Cardiac muscle cell (in vitro differentiated cells and primary cell): ENCODE measurements around the gene PICALM. TPM values are rescaled to one million over a fixed set of nuclear protein-coding genes. Genes with fewer than 3 reads are reported as not detected.
"Not testable (repeated sequence)": the region's sequence is repeated elsewhere in the genome, so short reads cannot be mapped to it uniquely, and the experiment has no call there.

Experiments
- DNase-seq, 2 donors: peaks; one replicate each; pipeline versions ENCODE4 v3.0.0 to v3.0.0-alpha.2; 2010 to 2017; ENCODE audit warnings: low read depth in 1 of 2, low spot score in 1 of 2
- H3K27ac ChIP-seq: fragments of 200-600 bp; sonication (generic); 2 replicates; pipeline ENCODE4 v1.5.1; 2016
- H3K27me3 ChIP-seq: fragments of 200-600 bp; sonication (generic); 2 replicates; pipeline ENCODE4 v1.6.0; 2016; ENCODE audit warnings: control low read depth
- H3K36me3 ChIP-seq: fragments of 200-600 bp; sonication (generic); 2 replicates; pipeline ENCODE4 v1.5.1; 2016; ENCODE audit warnings: control low read depth
- H3K4me1 ChIP-seq: fragments of 200-600 bp; sonication (generic); 2 replicates; pipeline ENCODE4 v1.8.1; 2017; ENCODE audit warnings: low read depth, mild to moderate bottlenecking, mixed run types
- H3K4me3 ChIP-seq: fragments of 200-600 bp; sonication (generic); 2 replicates; pipeline ENCODE4 v1.5.1; 2016; ENCODE audit warnings: mild to moderate bottlenecking
- H3K9me3 ChIP-seq: fragments of 200-600 bp; sonication (generic); 2 replicates; pipeline ENCODE4 v1.5.1; 2017; ENCODE audit warnings: low read depth, mild to moderate bottlenecking, control low read depth
- polyA plus RNA-seq: library from polyadenylated mRNA; unstranded; fragments of >200 nt; fragmentation: Nextera tagmentation; extraction: Ambion mirVana; gene quantifications from 2 replicates; pipeline ENCODE4 v1.2.1, GENCODE V29; 2016
- total RNA-seq: library from RNA; depleted of rRNA; stranded (reverse); fragments of >200 nt; gene quantifications from 2 replicates; pipeline ENCODE4 v1.2.3, GENCODE V29; 2016
- TF ChIP-seq, protein P1 (sequence below): IDR thresholded peaks from 2 replicates; pipeline ENCODE4 v1.5.1; 2012; ENCODE audit warnings: low read depth, mild to moderate bottlenecking, low read length

PICALM gene
- total and polyA plus RNA-seq, 2 experiments from 2014 or later: 49.9 to 110 TPM

DNA sequence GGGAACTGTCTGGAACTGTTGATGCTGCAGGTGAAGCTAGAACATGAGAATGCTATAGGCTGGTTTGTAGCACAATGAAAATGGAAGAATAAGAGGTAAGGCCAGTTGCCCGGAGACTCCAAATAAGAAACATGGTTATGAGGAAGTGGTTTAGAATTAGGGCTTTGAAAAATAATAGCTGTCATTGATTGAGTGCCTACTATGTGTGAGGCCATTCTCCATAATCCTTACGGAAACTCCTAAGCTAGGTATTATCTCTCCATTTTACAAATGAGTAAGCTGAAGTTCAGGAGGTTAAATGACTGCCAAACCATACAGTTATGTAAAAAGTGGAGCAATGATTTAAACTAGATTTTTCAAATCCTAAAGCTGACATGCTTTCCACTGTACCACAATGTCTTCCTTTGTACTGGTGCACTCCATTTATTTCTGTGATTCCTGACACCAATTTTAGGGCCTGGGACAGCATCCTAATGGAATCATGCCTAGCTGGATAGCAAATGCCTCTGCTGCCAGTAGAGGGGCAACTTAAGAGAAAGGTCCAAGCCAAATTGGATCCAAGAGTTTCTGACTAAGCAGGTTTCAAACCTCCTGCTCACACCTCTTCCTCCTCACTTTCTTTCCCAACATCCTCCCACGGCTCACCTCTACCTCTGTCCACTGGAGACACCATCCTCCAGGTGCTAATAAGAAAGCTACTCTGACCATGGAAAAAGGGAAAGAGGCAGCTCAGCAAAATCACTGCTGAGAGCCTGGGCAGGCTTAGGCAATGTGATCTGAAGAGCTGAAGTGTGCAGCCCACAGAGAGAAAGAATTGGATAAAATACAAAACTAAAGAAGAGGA, 46.9 kb upstream of the PICALM start:
- no peak for DNase-seq
- Histone ChIP-seq H3K9me3 (no peaks in the 10 kb centered on the region), H3K4me1 (no peaks in the 10 kb centered on the region), H3K27me3 (no peaks in the 10 kb centered on the region), H3K4me3 (no peak overlapping the region), H3K36me3 (no peaks in the 10 kb centered on the region), H3K27ac (no peak overlapping the region)
- TF ChIP-seq, protein P1, sequence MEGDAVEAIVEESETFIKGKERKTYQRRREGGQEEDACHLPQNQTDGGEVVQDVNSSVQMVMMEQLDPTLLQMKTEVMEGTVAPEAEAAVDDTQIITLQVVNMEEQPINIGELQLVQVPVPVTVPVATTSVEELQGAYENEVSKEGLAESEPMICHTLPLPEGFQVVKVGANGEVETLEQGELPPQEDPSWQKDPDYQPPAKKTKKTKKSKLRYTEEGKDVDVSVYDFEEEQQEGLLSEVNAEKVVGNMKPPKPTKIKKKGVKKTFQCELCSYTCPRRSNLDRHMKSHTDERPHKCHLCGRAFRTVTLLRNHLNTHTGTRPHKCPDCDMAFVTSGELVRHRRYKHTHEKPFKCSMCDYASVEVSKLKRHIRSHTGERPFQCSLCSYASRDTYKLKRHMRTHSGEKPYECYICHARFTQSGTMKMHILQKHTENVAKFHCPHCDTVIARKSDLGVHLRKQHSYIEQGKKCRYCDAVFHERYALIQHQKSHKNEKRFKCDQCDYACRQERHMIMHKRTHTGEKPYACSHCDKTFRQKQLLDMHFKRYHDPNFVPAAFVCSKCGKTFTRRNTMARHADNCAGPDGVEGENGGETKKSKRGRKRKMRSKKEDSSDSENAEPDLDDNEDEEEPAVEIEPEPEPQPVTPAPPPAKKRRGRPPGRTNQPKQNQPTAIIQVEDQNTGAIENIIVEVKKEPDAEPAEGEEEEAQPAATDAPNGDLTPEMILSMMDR: no peak

DNA sequence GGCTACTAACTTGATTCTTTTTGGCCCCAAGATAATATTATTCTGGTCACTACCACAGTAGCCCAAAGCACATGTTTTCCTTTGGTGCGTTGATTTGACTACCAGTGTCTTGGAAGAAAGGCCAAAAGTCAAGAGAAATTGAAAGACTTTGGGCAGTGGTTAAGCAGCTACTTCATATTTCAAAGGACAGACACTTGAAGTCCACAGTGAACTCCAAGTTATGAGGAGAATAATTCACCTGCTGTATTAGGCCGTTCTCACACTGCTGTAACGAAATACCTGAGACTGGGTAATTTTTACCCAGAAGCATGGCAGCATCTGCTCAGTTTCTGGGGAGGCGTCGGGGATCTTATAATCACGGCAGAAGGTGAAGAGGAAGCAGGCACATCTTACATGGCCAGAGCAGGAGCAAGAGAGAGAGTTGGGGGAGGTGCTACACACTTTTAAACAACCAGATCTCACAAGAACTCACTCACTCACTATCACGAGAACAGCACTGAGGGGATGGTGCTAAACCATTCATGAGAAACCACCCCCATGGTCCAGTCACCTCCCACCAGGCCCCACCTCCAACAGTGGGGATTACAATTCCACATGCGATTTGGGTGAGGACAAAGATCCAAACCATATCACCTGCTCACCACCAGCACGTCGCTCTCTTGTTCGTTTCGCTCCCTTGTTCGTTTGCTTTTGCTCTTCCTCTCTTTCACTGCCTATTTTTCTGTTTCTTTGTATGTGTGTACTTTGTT, 40.2 kb upstream of the PICALM start:
- Histone ChIP-seq H3K36me3 (no peaks in the 10 kb centered on the region), H3K27ac (no peak overlapping the region), H3K4me1 (no peaks in the 10 kb centered on the region), H3K4me3 (no peak overlapping the region), H3K27me3 (no peaks in the 10 kb centered on the region), H3K9me3 (no peaks in the 10 kb centered on the region)
- no peak for DNase-seq
- TF ChIP-seq, protein P1: no peak

DNA sequence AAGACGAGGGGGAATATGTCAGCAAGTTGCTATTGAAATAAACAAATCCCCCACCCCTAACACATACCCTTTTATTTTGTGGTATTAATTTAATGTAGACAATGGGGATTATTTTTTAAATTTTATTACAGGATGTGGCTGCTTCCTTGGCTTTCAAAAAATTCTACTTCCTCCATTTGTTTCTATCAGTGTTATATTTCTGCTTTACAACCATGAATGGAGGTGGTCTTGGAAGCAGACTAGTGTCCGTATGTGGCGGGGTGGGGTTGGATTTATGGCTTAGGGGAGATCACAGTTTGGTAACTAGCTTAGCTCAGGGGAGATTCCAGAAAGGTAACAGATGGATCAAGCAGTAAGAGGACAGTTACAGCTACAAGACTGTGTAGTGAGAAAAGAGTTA, 39.3 kb upstream of the PICALM start:
- TF ChIP-seq, protein P1: no peak

DNA sequence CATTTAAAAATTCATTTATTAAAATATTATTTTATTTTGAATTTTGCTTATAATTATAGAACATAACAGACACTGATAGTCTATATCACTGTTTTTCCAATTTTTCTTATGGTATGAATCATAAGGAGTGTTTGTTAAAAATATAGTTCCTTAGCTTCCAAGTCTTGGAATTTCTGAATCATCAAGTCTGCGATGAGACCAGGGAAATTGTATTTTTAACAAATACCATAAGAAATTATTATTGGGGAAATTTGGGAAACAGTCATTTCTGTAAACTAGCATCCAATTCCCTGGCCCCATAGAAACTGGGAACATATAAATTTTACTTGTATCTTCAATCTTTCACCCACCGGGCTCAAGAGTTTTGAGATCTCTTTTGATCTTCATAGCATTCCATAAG, 38.0 kb upstream of the PICALM start:
- no peaks in the 10 kb centered on the region for H3K4me1 ChIP-seq
- H3K27me3 ChIP-seq: no peaks in the 10 kb centered on the region
- H3K9me3 ChIP-seq: no peaks in the 10 kb centered on the region
- DNase-seq: no peak
- TF ChIP-seq, protein P1: no peak
- H3K27ac ChIP-seq: no peak overlapping the region
- H3K36me3 ChIP-seq: no peaks in the 10 kb centered on the region
- no peak overlapping the region for H3K4me3 ChIP-seq

More for the DNA sequence above, 39.3 kb upstream of the PICALM start:
- Histone ChIP-seq H3K4me3 (no peak overlapping the region), H3K36me3 (no peaks in the 10 kb centered on the region), H3K9me3 (no peaks in the 10 kb centered on the region), H3K27ac (no peak overlapping the region), H3K27me3 (no peaks in the 10 kb centered on the region), H3K4me1 (no peaks in the 10 kb centered on the region)
- DNase-seq: no peak

DNA sequence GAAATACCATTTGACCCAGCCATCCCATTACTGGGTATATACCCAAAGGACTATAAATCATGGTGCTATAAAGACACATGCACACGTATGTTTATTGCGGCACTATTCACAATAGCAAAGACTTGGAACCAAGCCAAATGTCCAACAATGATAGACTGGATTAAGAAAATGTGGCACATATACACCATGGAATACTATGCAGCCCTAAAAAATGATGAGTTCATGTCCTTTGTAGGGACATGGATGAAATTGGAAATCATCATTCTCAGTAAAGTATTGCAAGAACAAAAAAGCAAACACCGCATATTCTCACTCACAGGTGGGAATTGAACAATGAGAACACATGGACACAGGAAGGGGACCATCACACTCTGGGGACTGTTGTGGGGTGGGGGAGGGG, 37.1 kb upstream of the PICALM start:
- H3K27me3 ChIP-seq, H3K27ac ChIP-seq, H3K36me3 ChIP-seq, H3K4me3 ChIP-seq, H3K9me3 ChIP-seq, H3K4me1 ChIP-seq, DNase-seq: not testable (repeated sequence)

DNA sequence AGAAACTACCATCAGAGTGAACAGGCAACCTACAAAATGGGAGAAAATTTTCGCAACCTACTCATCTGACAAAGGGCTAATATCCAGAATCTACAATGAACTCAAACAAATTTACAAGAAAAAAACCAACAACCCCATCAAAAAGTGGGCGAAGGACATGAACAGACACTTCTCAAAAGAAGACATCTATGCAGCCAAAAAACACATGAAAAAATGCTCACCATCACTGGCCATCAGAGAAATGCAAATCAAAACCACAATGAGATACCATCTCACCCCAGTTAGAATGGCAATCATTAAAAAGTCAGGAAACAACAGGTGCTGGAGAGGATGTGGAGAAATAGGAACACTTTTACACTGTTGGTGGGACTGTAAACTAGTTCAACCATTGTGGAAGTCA, 36.7 kb upstream of the PICALM start:
- H3K4me1 ChIP-seq, H3K27ac ChIP-seq, DNase-seq, H3K9me3 ChIP-seq, H3K4me3 ChIP-seq, H3K27me3 ChIP-seq, H3K36me3 ChIP-seq: not testable (repeated sequence)
